K562 (cell line): Measurements from ENCODE around the gene TLCD1. TPM values are rescaled to one million over a fixed set of nuclear protein-coding genes. Genes with fewer than 3 reads are reported as not detected.

ENCODE experiments used
- CBFA2T2 ChIP-seq: fragments of 450-650 bp; conservative IDR thresholded peaks from 2 replicates; pipeline ENCODE4 v1.6.1; 2017; ENCODE audit warnings: mild to moderate bottlenecking
- KDM5B ChIP-seq: fragments of 200-600 bp; sonication (generic); IDR thresholded peaks from 2 replicates; pipeline ENCODE4 v1.6.1; 2012; ENCODE audit warnings: low read depth, mild to moderate bottlenecking, moderate library complexity, low read length, control low read depth, inconsistent platforms; ENCODE audit not compliant: insufficient replicate concordance
- MIER1 ChIP-seq: fragments of 450-650 bp; IDR thresholded peaks from 2 replicates; pipeline ENCODE4 v1.6.1; 2016; ENCODE audit warnings: antibody characterized with exemption, mild to moderate bottlenecking, low read depth
- NR2F6 ChIP-seq: fragments of 450-650 bp; formaldehyde crosslinking; IDR thresholded peaks from 2 replicates; pipeline ENCODE4 v1.4.0; 2020; ENCODE audit warnings: mild to moderate bottlenecking
- POLR3G ChIP-seq: IDR thresholded peaks from 2 replicates; pipeline ENCODE4 v1.6.1; 2011; ENCODE audit not compliant: insufficient read length, insufficient replicate concordance; ENCODE audit errors: extremely low read depth
- ZHX1 ChIP-seq: fragments of 150-350 bp; conservative IDR thresholded peaks from 2 replicates; pipeline ENCODE4 v1.6.1; 2014; ENCODE audit warnings: low read length
- ZNF3 ChIP-seq: fragments of 250-450 bp; sonication (Bioruptor Pico); IDR thresholded peaks from 2 replicates; pipeline ENCODE4 v1.5.0; 2021; ENCODE audit warnings: mild to moderate bottlenecking, moderate library complexity
- ZNF766 ChIP-seq: fragments of 200-800 bp; sonication (Bioruptor generic); conservative IDR thresholded peaks from 2 replicates; pipeline ENCODE4 v1.6.1; 2016; ENCODE audit warnings: missing genetic modification characterization, missing compliant biosample characterization
- ZNF780A ChIP-seq: fragments of 250-450 bp; sonication (Bioruptor Pico); IDR thresholded peaks from 2 replicates; pipeline ENCODE4 v1.5.0; 2021; ENCODE audit warnings: mild to moderate bottlenecking
- polyA plus RNA-seq, 8 experiments: library from polyadenylated mRNA; depleted of rRNA in 4 of 8; stranded (reverse) in 5 of 8; unstranded in 3 of 8; fragments of >200 nt; fragmentation: Nextera tagmentation in 2 of 8; fragmentation: Illumina TruSeq in 1 of 8; extraction: Ambion mirVana in 2 of 8; extraction: Trizol in 1 of 8; gene quantifications; 2 replicates each; pipeline versions ENCODE4 v1.2.1 to v1.2.3, GENCODE V29; 2011 to 2014; ENCODE audit warnings: inconsistent platforms in 1 of 8, missing spikeins in 1 of 8
- total RNA-seq, 7 experiments: library from RNA; depleted of rRNA in 6 of 7; stranded (reverse); fragments of >200 nt in 6 of 7; fragmentation: Illumina TruSeq in 2 of 7; extraction: Trizol in 2 of 7; gene quantifications; 2 replicates each; pipeline versions ENCODE4 v1.2.1 to v1.2.3, GENCODE V29; 2011 to 2021; ENCODE audit warnings: low replicate concordance in 1 of 7
- TF ChIP-seq, protein P1 (sequence below): fragments of 250-450 bp; sonication (Bioruptor Pico); IDR thresholded peaks from 2 replicates; pipeline ENCODE4 v1.4.0; 2020; ENCODE audit warnings: borderline replicate concordance
- TF ChIP-seq, protein P2 (sequence below): fragments of 450-650 bp; IDR thresholded peaks from 2 replicates; pipeline ENCODE4 v1.6.1; 2016; ENCODE audit warnings: mild to moderate bottlenecking, moderate library complexity

TLCD1 gene
- total and polyA plus RNA-seq, 9 of the 15 experiments (the other 6 are each of a cell fraction or from before 2014, with no cell fraction given) = 6.8 to 37.7 (median 21.7) TPM

- TF ChIP-seq, protein P1, sequence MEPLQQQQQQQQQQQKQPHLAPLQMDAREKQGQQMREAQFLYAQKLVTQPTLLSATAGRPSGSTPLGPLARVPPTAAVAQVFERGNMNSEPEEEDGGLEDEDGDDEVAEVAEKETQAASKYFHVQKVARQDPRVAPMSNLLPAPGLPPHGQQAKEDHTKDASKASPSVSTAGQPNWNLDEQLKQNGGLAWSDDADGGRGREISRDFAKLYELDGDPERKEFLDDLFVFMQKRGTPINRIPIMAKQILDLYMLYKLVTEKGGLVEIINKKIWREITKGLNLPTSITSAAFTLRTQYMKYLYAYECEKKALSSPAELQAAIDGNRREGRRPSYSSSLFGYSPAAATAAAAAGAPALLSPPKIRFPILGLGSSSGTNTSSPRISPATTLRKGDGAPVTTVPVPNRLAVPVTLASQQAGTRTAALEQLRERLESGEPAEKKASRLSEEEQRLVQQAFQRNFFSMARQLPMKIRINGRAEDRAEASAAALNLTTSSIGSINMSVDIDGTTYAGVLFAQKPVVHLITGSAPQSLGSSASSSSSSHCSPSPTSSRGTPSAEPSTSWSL (CRISPR knock-in tag) = no peak
- TF ChIP-seq CBFA2T2 = no peak
- TF ChIP-seq ZNF766 (CRISPR knock-in tag) = no peak
- no peak for TF ChIP-seq ZNF3
- no peak for TF ChIP-seq POLR3G
- no peak for TF ChIP-seq ZNF780A (CRISPR knock-in tag)
- no peak for TF ChIP-seq MIER1
- 0 out of 2 replicates have a peak, but pooled peaks have one; percentile 37 for TF ChIP-seq ZHX1
- no peak for TF ChIP-seq NR2F6 (CRISPR knock-in tag)
- TF ChIP-seq, protein P2, sequence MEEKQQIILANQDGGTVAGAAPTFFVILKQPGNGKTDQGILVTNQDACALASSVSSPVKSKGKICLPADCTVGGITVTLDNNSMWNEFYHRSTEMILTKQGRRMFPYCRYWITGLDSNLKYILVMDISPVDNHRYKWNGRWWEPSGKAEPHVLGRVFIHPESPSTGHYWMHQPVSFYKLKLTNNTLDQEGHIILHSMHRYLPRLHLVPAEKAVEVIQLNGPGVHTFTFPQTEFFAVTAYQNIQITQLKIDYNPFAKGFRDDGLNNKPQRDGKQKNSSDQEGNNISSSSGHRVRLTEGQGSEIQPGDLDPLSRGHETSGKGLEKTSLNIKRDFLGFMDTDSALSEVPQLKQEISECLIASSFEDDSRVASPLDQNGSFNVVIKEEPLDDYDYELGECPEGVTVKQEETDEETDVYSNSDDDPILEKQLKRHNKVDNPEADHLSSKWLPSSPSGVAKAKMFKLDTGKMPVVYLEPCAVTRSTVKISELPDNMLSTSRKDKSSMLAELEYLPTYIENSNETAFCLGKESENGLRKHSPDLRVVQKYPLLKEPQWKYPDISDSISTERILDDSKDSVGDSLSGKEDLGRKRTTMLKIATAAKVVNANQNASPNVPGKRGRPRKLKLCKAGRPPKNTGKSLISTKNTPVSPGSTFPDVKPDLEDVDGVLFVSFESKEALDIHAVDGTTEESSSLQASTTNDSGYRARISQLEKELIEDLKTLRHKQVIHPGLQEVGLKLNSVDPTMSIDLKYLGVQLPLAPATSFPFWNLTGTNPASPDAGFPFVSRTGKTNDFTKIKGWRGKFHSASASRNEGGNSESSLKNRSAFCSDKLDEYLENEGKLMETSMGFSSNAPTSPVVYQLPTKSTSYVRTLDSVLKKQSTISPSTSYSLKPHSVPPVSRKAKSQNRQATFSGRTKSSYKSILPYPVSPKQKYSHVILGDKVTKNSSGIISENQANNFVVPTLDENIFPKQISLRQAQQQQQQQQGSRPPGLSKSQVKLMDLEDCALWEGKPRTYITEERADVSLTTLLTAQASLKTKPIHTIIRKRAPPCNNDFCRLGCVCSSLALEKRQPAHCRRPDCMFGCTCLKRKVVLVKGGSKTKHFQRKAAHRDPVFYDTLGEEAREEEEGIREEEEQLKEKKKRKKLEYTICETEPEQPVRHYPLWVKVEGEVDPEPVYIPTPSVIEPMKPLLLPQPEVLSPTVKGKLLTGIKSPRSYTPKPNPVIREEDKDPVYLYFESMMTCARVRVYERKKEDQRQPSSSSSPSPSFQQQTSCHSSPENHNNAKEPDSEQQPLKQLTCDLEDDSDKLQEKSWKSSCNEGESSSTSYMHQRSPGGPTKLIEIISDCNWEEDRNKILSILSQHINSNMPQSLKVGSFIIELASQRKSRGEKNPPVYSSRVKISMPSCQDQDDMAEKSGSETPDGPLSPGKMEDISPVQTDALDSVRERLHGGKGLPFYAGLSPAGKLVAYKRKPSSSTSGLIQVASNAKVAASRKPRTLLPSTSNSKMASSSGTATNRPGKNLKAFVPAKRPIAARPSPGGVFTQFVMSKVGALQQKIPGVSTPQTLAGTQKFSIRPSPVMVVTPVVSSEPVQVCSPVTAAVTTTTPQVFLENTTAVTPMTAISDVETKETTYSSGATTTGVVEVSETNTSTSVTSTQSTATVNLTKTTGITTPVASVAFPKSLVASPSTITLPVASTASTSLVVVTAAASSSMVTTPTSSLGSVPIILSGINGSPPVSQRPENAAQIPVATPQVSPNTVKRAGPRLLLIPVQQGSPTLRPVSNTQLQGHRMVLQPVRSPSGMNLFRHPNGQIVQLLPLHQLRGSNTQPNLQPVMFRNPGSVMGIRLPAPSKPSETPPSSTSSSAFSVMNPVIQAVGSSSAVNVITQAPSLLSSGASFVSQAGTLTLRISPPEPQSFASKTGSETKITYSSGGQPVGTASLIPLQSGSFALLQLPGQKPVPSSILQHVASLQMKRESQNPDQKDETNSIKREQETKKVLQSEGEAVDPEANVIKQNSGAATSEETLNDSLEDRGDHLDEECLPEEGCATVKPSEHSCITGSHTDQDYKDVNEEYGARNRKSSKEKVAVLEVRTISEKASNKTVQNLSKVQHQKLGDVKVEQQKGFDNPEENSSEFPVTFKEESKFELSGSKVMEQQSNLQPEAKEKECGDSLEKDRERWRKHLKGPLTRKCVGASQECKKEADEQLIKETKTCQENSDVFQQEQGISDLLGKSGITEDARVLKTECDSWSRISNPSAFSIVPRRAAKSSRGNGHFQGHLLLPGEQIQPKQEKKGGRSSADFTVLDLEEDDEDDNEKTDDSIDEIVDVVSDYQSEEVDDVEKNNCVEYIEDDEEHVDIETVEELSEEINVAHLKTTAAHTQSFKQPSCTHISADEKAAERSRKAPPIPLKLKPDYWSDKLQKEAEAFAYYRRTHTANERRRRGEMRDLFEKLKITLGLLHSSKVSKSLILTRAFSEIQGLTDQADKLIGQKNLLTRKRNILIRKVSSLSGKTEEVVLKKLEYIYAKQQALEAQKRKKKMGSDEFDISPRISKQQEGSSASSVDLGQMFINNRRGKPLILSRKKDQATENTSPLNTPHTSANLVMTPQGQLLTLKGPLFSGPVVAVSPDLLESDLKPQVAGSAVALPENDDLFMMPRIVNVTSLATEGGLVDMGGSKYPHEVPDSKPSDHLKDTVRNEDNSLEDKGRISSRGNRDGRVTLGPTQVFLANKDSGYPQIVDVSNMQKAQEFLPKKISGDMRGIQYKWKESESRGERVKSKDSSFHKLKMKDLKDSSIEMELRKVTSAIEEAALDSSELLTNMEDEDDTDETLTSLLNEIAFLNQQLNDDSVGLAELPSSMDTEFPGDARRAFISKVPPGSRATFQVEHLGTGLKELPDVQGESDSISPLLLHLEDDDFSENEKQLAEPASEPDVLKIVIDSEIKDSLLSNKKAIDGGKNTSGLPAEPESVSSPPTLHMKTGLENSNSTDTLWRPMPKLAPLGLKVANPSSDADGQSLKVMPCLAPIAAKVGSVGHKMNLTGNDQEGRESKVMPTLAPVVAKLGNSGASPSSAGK = no peak
- TF ChIP-seq KDM5B = peak; percentile 38
These were observed 826 bp upstream of the TLCD1 start (continued) for GRCh38 chr17:28726627-28727491.
